Measurements from ENCODE around the gene PATJ. TPM values are rescaled to one million over a fixed set of nuclear protein-coding genes. Genes with fewer than 3 reads are reported as not detected.

Gene PATJ
- total RNA-seq, 1 experiment from 2014 or later, result 47.3 TPM

- H3K27ac Mint-ChIP-seq, result peak overlapping the region; percentile 1 to 94 (median 22); a peak in 4 of 7 replicates
- Histone ChIP-seq H2BK5ac (ENCODE audit: insufficient read length, low read length) (no peak overlapping the region), H3K9me3 (ENCODE audit: control insufficient read depth, low read depth, low read length) (no peaks in the 10 kb centered on the region), H3K79me2 (ENCODE audit: insufficient read depth, low read length) (no peaks in the 10 kb centered on the region), H4K5ac (ENCODE audit: insufficient read length, low read depth, low read length) (no peak overlapping the region), H3K4ac (ENCODE audit: low read depth, low read length) (no peak overlapping the region), H4K91ac (ENCODE audit: insufficient read length, low read depth, low read length) (no peak overlapping the region), H3K18ac (ENCODE audit: insufficient read length, low read depth, low read length) (no peak overlapping the region), H3K56ac (ENCODE audit: insufficient read length, low read depth, low read length) (no peak overlapping the region), H2BK120ac (ENCODE audit: low read depth, low read length, poor library complexity, severe bottlenecking) (no peak overlapping the region), H3T11ph (ENCODE audit: low read length) (no peak overlapping the region), H2BK12ac (ENCODE audit: insufficient read length, low read depth, low read length) (no peak overlapping the region), H2BK15ac (ENCODE audit: low read depth, low read length) (no peak overlapping the region), H3K4me2 (ENCODE audit: insufficient read depth, insufficient read length, low read length) (no peak overlapping the region), H4K20me1 (ENCODE audit: control insufficient read depth, insufficient read depth, insufficient read length) (no peaks in the 10 kb centered on the region), H3K4me1 (ENCODE audit: insufficient read depth, low read length) (peaks cover 10% of the 10 kb centered on the region; the same call in 1 of the 2 replicates), H2AK5ac (ENCODE audit: insufficient read length, low read length) (no peak overlapping the region), H3K23ac (ENCODE audit: insufficient read length, low read depth, low read length) (no peak overlapping the region), H3K27ac (ENCODE audit: insufficient read length, low read depth, low read length) (no peak overlapping the region), H3K9ac (ENCODE audit: extremely low read depth, insufficient read length, low read length) (no peak overlapping the region), H3K14ac (ENCODE audit: insufficient read depth, low read length) (no peak overlapping the region), H3K23me2 (ENCODE audit: insufficient read length, low read depth, low read length, poor library complexity, severe bottlenecking) (no peaks in the 10 kb centered on the region), H3K27me3 (ENCODE audit: insufficient read depth, low read length) (no peaks in the 10 kb centered on the region), H4K8ac (replicated peaks; ENCODE audit: insufficient read length, low read depth, low read length) (no peak overlapping the region), H3K79me1 (ENCODE audit: insufficient read depth, low read depth, low read length, poor library complexity, severe bottlenecking) (no peaks in the 10 kb centered on the region), H2AFZ (ENCODE audit: low read length) (no peak overlapping the region), H2BK20ac (ENCODE audit: low read depth, low read length, poor library complexity, severe bottlenecking) (no peak overlapping the region)
- H3K4me3 Mint-ChIP-seq, result no peak overlapping the region
- H3K9me3 Mint-ChIP-seq, result no peaks in the 10 kb centered on the region
- no peak for DNase-seq
- H3K36me3 Mint-ChIP-seq (ENCODE audit: insufficient read depth in 1 of 3, low read depth in 3 of 3), result peaks cover 0 to 4% (median 3%) of the 10 kb centered on the region in 3 experiments; a peak in 3 of 7 replicates
- H3K4me1 Mint-ChIP-seq, result peaks cover 35 to 37% of the 10 kb centered on the region in 2 experiments
- no peaks in the 10 kb centered on the region for H3K27me3 Mint-ChIP-seq (ENCODE audit: low read depth)
- TF ChIP-seq, protein P1, sequence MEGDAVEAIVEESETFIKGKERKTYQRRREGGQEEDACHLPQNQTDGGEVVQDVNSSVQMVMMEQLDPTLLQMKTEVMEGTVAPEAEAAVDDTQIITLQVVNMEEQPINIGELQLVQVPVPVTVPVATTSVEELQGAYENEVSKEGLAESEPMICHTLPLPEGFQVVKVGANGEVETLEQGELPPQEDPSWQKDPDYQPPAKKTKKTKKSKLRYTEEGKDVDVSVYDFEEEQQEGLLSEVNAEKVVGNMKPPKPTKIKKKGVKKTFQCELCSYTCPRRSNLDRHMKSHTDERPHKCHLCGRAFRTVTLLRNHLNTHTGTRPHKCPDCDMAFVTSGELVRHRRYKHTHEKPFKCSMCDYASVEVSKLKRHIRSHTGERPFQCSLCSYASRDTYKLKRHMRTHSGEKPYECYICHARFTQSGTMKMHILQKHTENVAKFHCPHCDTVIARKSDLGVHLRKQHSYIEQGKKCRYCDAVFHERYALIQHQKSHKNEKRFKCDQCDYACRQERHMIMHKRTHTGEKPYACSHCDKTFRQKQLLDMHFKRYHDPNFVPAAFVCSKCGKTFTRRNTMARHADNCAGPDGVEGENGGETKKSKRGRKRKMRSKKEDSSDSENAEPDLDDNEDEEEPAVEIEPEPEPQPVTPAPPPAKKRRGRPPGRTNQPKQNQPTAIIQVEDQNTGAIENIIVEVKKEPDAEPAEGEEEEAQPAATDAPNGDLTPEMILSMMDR (conservative IDR thresholded peaks at IDR 0.05), result no peak
Observed at GRCh38 chr1:62040973-62041372, 298.7 kb downstream of the PATJ start.

Measured in H9 (cell line).